ENCODE measurements around the gene MBOAT1.

DNA sequence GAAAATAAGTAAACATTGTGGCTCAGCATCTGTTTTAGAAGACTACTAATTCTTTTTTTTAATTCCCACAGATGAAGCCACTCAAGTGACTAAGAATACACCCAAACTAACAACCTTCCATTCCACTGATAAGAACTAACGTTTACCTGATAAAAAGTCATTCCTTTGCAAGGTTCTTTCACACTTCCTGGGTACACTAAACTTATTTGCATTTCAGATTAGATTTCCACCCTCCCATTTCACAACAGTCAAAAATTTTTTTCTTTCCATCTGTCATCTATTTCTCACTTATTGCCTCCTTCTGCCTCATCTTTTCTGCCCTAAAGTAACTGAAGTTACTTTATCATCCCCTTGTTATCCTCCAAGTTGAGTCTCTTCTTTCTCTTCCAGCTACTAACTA lies 20.3 kb downstream of the MBOAT1 start:
- TF ChIP-seq RAD21 (IDR thresholded peaks at IDR 0.05; ENCODE audit: low read depth) (no peak), FOXM1 (IDR thresholded peaks at IDR 0.05; ENCODE audit: borderline replicate concordance, low read depth) (no peak), TEAD4 (IDR thresholded peaks at IDR 0.05) (no peak), EGR1 (IDR thresholded peaks at IDR 0.05) (no peak)
- TF ChIP-seq, protein P1, sequence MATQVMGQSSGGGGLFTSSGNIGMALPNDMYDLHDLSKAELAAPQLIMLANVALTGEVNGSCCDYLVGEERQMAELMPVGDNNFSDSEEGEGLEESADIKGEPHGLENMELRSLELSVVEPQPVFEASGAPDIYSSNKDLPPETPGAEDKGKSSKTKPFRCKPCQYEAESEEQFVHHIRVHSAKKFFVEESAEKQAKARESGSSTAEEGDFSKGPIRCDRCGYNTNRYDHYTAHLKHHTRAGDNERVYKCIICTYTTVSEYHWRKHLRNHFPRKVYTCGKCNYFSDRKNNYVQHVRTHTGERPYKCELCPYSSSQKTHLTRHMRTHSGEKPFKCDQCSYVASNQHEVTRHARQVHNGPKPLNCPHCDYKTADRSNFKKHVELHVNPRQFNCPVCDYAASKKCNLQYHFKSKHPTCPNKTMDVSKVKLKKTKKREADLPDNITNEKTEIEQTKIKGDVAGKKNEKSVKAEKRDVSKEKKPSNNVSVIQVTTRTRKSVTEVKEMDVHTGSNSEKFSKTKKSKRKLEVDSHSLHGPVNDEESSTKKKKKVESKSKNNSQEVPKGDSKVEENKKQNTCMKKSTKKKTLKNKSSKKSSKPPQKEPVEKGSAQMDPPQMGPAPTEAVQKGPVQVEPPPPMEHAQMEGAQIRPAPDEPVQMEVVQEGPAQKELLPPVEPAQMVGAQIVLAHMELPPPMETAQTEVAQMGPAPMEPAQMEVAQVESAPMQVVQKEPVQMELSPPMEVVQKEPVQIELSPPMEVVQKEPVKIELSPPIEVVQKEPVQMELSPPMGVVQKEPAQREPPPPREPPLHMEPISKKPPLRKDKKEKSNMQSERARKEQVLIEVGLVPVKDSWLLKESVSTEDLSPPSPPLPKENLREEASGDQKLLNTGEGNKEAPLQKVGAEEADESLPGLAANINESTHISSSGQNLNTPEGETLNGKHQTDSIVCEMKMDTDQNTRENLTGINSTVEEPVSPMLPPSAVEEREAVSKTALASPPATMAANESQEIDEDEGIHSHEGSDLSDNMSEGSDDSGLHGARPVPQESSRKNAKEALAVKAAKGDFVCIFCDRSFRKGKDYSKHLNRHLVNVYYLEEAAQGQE (IDR thresholded peaks at IDR 0.05; ENCODE audit: low read depth), result no peak
- TF ChIP-seq, protein P2, sequence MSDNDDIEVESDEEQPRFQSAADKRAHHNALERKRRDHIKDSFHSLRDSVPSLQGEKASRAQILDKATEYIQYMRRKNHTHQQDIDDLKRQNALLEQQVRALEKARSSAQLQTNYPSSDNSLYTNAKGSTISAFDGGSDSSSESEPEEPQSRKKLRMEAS (IDR thresholded peaks at IDR 0.05), result no peak
